HepG2 (cell line): ENCODE data around the gene SERPINB1. TPM values are rescaled to one million over a fixed set of nuclear protein-coding genes. Genes with fewer than 3 reads are reported as not detected.

Experiments used
- FOXM1 ChIP-seq: sonication (generic); formaldehyde crosslinking; IDR thresholded peaks from 2 replicates; pipeline ENCODE4 v1.5.0; 2020; ENCODE audit warnings: missing genetic modification reagents
- GPBP1L1 ChIP-seq: sonication (generic); formaldehyde crosslinking; IDR thresholded peaks from 2 replicates; pipeline ENCODE4 v1.5.0; 2020; ENCODE audit warnings: mild to moderate bottlenecking, missing genetic modification reagents
- PAX8 ChIP-seq: sonication (generic); formaldehyde crosslinking; IDR thresholded peaks from 2 replicates; pipeline ENCODE4 v1.8.0; 2022; ENCODE audit warnings: mild to moderate bottlenecking, missing genetic modification reagents, borderline replicate concordance
- SALL1 ChIP-seq: sonication (generic); formaldehyde crosslinking; IDR thresholded peaks from 2 replicates; pipeline ENCODE4 v1.8.0; 2022; ENCODE audit warnings: mild to moderate bottlenecking, missing genetic modification reagents
- ZBTB10 ChIP-seq: sonication (generic); formaldehyde crosslinking; IDR thresholded peaks from 2 replicates; pipeline ENCODE4 v1.4.0; 2020; ENCODE audit warnings: missing genetic modification reagents, borderline replicate concordance
- ZBTB2 ChIP-seq: sonication (generic); formaldehyde crosslinking; IDR thresholded peaks from 2 replicates; pipeline ENCODE4 v1.8.0; 2022; ENCODE audit warnings: low read depth, missing genetic modification reagents
- ZBTB49 ChIP-seq: sonication (generic); formaldehyde crosslinking; IDR thresholded peaks from 2 replicates; pipeline ENCODE4 v1.4.0; 2020; ENCODE audit warnings: missing genetic modification reagents, borderline replicate concordance
- ZMYM2 ChIP-seq: sonication (generic); formaldehyde crosslinking; IDR thresholded peaks from 2 replicates; pipeline ENCODE4 v1.8.0; 2022; ENCODE audit warnings: mild to moderate bottlenecking, missing genetic modification reagents
- ZNF33A ChIP-seq: sonication (generic); formaldehyde crosslinking; IDR thresholded peaks from 2 replicates; pipeline ENCODE4 v1.5.1; 2020; ENCODE audit warnings: missing genetic modification reagents, mild to moderate bottlenecking, moderate library complexity, borderline replicate concordance
- ZNF484 ChIP-seq: sonication (generic); formaldehyde crosslinking; IDR thresholded peaks from 2 replicates; pipeline ENCODE4 v1.5.1; 2020; ENCODE audit warnings: mild to moderate bottlenecking, low read depth, missing genetic modification reagents, borderline replicate concordance
- ZNF556 ChIP-seq: sonication (generic); formaldehyde crosslinking; IDR thresholded peaks from 2 replicates; pipeline ENCODE4 v1.4.0; 2020; ENCODE audit warnings: mild to moderate bottlenecking, missing genetic modification reagents, borderline replicate concordance
- ZNF572 ChIP-seq: sonication (generic); formaldehyde crosslinking; IDR thresholded peaks from 2 replicates; pipeline ENCODE4 v1.5.1; 2020; ENCODE audit warnings: mild to moderate bottlenecking, missing genetic modification reagents
- ZNF770 ChIP-seq: sonication (generic); formaldehyde crosslinking; IDR thresholded peaks from 2 replicates; pipeline ENCODE4 v1.5.0; 2020; ENCODE audit warnings: mild to moderate bottlenecking, missing genetic modification reagents
- polyA plus RNA-seq, 8 experiments: library from polyadenylated mRNA; depleted of rRNA in 3 of 8; stranded (reverse) in 7 of 8; unstranded in 1 of 8; fragments of >200 nt; fragmentation: Illumina TruSeq in 4 of 8; extraction: Trizol in 4 of 8; gene quantifications; 2 replicates each; pipeline versions ENCODE4 v1.2.1 to v1.2.3, GENCODE V29; 2011 to 2016; ENCODE audit warnings: low read depth in 4 of 8, missing spikeins in 1 of 8, mixed read lengths in 1 of 8; ENCODE audit not compliant: insufficient read depth in 1 of 8
- total RNA-seq, 5 experiments: library from RNA; depleted of rRNA; stranded (reverse); fragments of >200 nt; fragmentation: Illumina TruSeq; extraction: Trizol; gene quantifications; 2 replicates each; pipeline ENCODE4 v1.2.3, GENCODE V29; 2016; ENCODE audit warnings: low read depth in 1 of 5

The SERPINB1 gene
- total and polyA plus RNA-seq, 2 of the 13 experiments (the other 11 are each of a cell fraction or from before 2014, with no cell fraction given) = 41.4 to 60.5 TPM

GRCh38 chr6:2841264-2842138, at the start of gene SERPINB1 (continued):
- TF ChIP-seq ZBTB49 (CRISPR knock-in tag) (no peak), ZNF556 (CRISPR knock-in tag) (peak; percentile 96; the same call in 1 of the 2 replicates), ZNF484 (no peak), PAX8 (CRISPR knock-in tag) (no peak; the same call in 1 of the 2 replicates), ZNF770 (CRISPR knock-in tag) (peak; percentile 70; the same call in 1 of the 2 replicates), ZBTB10 (peak; percentile 89; the same call in 1 of the 2 replicates), SALL1 (CRISPR knock-in tag) (peak; percentile 97), FOXM1 (CRISPR knock-in tag) (no peak), ZBTB2 (CRISPR knock-in tag) (peak; percentile 93), ZMYM2 (CRISPR knock-in tag) (peak; percentile 87), ZNF33A (peak; percentile 57; the same call in 1 of the 2 replicates), ZNF572 (CRISPR knock-in tag) (no peak; the same call in 1 of the 2 replicates), GPBP1L1 (CRISPR knock-in tag) (no peak)
